ENCODE measurements around the gene RABEPK. TPM values are rescaled to one million over a fixed set of nuclear protein-coding genes. Genes with fewer than 3 reads are reported as not detected.

The RABEPK gene
- total and polyA plus RNA-seq, 2 donors from 2014 or later, result 12.6 to 24.8 TPM

GRCh38 chr9:125241000-125241862, 40.9 kb downstream of the RABEPK start, which contains the start of gene HSPA5:
HSPA5 (minus strand) TSS chr9:125241343; CDS start chr9:125241126, 217 bp downstream.
- peak within 1 kb of the TSS; percentile 98 for H3K27ac ChIP-seq (ENCODE audit: low read depth in 2 of 2, low read length in 2 of 2)
- intact Hi-C loops (cut with DNase I), result no loop called here
- H3K4me3 ChIP-seq (ENCODE audit: low read length in 3 of 3), result peak within 1 kb of the TSS; percentile 96 to 100 (median 99)
- FAIRE-seq, result peak; percentile 97
- DNase-seq, result peak; percentile 100
- TF ChIP-seq, protein P1, sequence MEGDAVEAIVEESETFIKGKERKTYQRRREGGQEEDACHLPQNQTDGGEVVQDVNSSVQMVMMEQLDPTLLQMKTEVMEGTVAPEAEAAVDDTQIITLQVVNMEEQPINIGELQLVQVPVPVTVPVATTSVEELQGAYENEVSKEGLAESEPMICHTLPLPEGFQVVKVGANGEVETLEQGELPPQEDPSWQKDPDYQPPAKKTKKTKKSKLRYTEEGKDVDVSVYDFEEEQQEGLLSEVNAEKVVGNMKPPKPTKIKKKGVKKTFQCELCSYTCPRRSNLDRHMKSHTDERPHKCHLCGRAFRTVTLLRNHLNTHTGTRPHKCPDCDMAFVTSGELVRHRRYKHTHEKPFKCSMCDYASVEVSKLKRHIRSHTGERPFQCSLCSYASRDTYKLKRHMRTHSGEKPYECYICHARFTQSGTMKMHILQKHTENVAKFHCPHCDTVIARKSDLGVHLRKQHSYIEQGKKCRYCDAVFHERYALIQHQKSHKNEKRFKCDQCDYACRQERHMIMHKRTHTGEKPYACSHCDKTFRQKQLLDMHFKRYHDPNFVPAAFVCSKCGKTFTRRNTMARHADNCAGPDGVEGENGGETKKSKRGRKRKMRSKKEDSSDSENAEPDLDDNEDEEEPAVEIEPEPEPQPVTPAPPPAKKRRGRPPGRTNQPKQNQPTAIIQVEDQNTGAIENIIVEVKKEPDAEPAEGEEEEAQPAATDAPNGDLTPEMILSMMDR (IDR thresholded peaks at IDR 0.05; ENCODE audit: borderline replicate concordance, extremely low read depth, insufficient read depth), result no peak
- H3K36me3 ChIP-seq (ENCODE audit: control insufficient read depth in 2 of 3, insufficient read depth in 3 of 3, low read length in 3 of 3), result peaks cover 11 to 28% (median 11%) of the 10 kb centered on the region in 3 donors
- no peaks in the 10 kb centered on the region for H3K27me3 ChIP-seq (ENCODE audit: control insufficient read depth, insufficient read depth, low read length)
- H3K4me1 ChIP-seq (ENCODE audit: control insufficient read depth in 2 of 3, insufficient read depth in 2 of 3, low read depth in 1 of 3, low read length in 3 of 3), result peaks cover 4 to 17% (median 6%) of the 10 kb centered on the region in 3 donors
- peak within 1 kb of the TSS; percentile 97 to 100 (median 100) for H3K9ac ChIP-seq (ENCODE audit: low read length in 3 of 3)
- H3K9me3 ChIP-seq (ENCODE audit: control insufficient read depth in 2 of 3, insufficient read depth in 1 of 3, low read length in 3 of 3), result no peaks in the 10 kb centered on the region

GRCh38 chr9:125241863-125242739, 41.8 kb downstream of the RABEPK start:
- H3K27me3 ChIP-seq (ENCODE audit: control insufficient read depth, insufficient read depth, low read length), result no peaks in the 10 kb centered on the region
- H3K9me3 ChIP-seq (ENCODE audit: control insufficient read depth in 2 of 3, insufficient read depth in 1 of 3, low read length in 3 of 3), result no peaks in the 10 kb centered on the region
- DNase-seq, result peak in 2 of 5 donors; percentile 60 to 77
- intact Hi-C loops (cut with DNase I), result no loop called here
- H3K4me3 ChIP-seq (ENCODE audit: low read length in 3 of 3), result peak overlapping the region; percentile 96 to 100 (median 99)
- peaks cover 9 to 24% (median 11%) of the 10 kb centered on the region in 3 donors for H3K36me3 ChIP-seq (ENCODE audit: control insufficient read depth in 2 of 3, insufficient read depth in 3 of 3, low read length in 3 of 3)
- peaks cover 2 to 15% (median 6%) of the 10 kb centered on the region in 3 donors for H3K4me1 ChIP-seq (ENCODE audit: control insufficient read depth in 2 of 3, insufficient read depth in 2 of 3, low read depth in 1 of 3, low read length in 3 of 3)
- no peak for FAIRE-seq
- peak overlapping the region; percentile 92 to 98 for H3K27ac ChIP-seq (ENCODE audit: low read depth in 2 of 2, low read length in 2 of 2)
- TF ChIP-seq, protein P1 (IDR thresholded peaks at IDR 0.05; ENCODE audit: borderline replicate concordance, extremely low read depth, insufficient read depth), result no peak
- peak overlapping the region; percentile 88 to 100 (median 100) for H3K9ac ChIP-seq (ENCODE audit: low read length in 3 of 3)

- Histone ChIP-seq H3K36me3 (ENCODE audit: control insufficient read depth in 2 of 3, insufficient read depth in 3 of 3, low read length in 3 of 3) (peaks cover 3 to 6% (median 5%) of the 10 kb centered on the region in 3 donors), H3K27ac (ENCODE audit: low read depth in 2 of 2, low read length in 2 of 2) (no peak overlapping the region), H3K27me3 (ENCODE audit: control insufficient read depth, insufficient read depth, low read length) (no peaks in the 10 kb centered on the region), H3K4me3 (ENCODE audit: low read length in 3 of 3) (no peak overlapping the region), H3K9ac (ENCODE audit: low read length in 3 of 3) (no peak overlapping the region), H3K4me1 (ENCODE audit: control insufficient read depth in 2 of 3, insufficient read depth in 2 of 3, low read depth in 1 of 3, low read length in 3 of 3) (peaks cover 0 to 5% (median 3%) of the 10 kb centered on the region in 3 donors), H3K9me3 (ENCODE audit: control insufficient read depth in 2 of 3, insufficient read depth in 1 of 3, low read length in 3 of 3) (no peaks in the 10 kb centered on the region)
- intact Hi-C loops (cut with DNase I), result no loop called here
- DNase-seq (peak in 1 of 5 donors; percentile 26), FAIRE-seq (no peak)
- TF ChIP-seq, protein P1 (IDR thresholded peaks at IDR 0.05; ENCODE audit: borderline replicate concordance, extremely low read depth, insufficient read depth), result no peak
These were observed 43.5 kb downstream of the RABEPK start for GRCh38 chr9:125243792-125244260.

All from kidney (tissue), 14 donors.